Muscle layer of duodenum (tissue), 2 donors: ENCODE data around the gene TMEM60.

ENCODE experiments used
- H3K27ac ChIP-seq: one replicate; pipeline ENCODE4 v1.7.0; 2013; ENCODE audit warnings: mild to moderate bottlenecking, low read length
- H3K27me3 ChIP-seq: one replicate; pipeline ENCODE4 v1.7.0; 2013; ENCODE audit warnings: low read depth, mild to moderate bottlenecking, control low read depth, low read length
- H3K36me3 ChIP-seq, 2 donors: one replicate each; pipeline ENCODE4 v1.7.0; 2013; ENCODE audit warnings: low read length in 2 of 2, control low read depth in 1 of 2, mild to moderate bottlenecking in 1 of 2; ENCODE audit not compliant: insufficient read depth in 2 of 2, control insufficient read depth in 1 of 2
- H3K4me1 ChIP-seq, 2 donors: one replicate each; pipeline ENCODE4 v1.7.0; 2013; ENCODE audit warnings: low read length in 2 of 2, mild to moderate bottlenecking in 2 of 2, control low read depth in 1 of 2, moderate library complexity in 1 of 2; ENCODE audit not compliant: insufficient read depth in 2 of 2, control insufficient read depth in 1 of 2
- H3K4me3 ChIP-seq, 2 donors: one replicate each; pipeline ENCODE4 v1.7.0; 2013; ENCODE audit warnings: low read length in 2 of 2, low read depth in 1 of 2, mild to moderate bottlenecking in 1 of 2
- H3K9me3 ChIP-seq, 2 donors: one replicate each; pipeline ENCODE4 v1.7.0; 2013; ENCODE audit warnings: low read length in 2 of 2, control low read depth in 1 of 2, mild to moderate bottlenecking in 1 of 2; ENCODE audit not compliant: control insufficient read depth in 1 of 2
- donor health status: healthy.

TMEM60 gene

DNA sequence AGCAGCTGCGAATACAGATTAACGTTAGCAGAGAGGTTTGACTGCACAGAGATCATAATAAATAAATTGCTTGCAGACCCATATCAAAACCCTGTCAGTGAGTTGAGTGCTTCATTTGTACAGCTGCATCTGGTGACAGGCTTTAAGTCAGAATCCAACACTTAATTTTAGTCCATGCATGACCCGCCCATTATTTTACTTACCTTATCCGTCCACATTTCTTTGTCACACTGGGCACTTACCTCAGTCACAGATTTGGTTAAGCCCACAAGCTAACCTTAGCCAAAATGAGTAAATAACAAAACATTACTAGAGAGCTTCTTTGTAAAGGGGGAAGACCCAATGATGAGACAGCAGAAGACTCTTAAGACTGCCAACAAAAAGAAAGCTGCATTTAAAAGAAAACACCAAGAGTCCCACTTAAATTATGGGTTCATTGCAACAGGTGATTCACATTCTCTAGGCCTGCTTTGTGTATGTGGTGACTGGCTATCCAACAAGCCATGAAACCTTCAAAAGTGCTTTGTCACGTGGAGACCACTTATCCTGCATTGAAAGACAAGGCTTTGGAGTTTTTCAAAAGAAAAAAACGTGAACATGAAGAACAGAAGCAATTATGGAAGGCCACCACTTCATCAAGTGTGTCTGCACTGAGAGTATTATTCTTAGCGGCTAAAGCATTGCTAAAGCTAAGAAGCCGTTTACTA lies 32.6 kb upstream of the TMEM60 start:
- Histone ChIP-seq H3K27me3 (no peaks in the 10 kb centered on the region), H3K36me3 (no peaks in the 10 kb centered on the region), H3K4me3 (no peak overlapping the region), H3K27ac (no peak overlapping the region), H3K4me1 (no peaks in the 10 kb centered on the region), H3K9me3 (peaks cover 0 to 5% of the 10 kb centered on the region in 2 donors)

DNA sequence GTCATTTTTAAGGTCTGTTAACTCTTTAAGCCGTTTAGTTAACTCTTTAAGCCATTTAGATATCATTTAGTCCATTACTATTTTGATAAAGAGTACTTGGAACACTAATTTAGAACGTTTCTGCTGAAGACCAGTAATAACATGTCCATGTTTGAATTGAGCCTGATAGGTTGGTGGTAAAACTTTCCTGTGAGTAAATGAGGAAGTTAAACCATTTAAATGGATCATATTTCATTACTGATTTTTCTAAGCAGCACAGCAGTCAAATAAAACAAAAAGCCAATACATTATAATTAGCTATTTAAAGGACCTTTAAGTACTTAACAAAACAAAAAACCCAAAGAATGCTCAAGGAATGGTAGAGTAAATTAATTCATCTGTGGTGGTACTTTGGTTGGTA lies 29.8 kb upstream of the TMEM60 start:
- Histone ChIP-seq H3K4me3 (no peak overlapping the region), H3K27ac (no peak overlapping the region), H3K9me3 (peaks cover 0 to 5% of the 10 kb centered on the region in 2 donors), H3K4me1 (no peaks in the 10 kb centered on the region), H3K36me3 (no peaks in the 10 kb centered on the region), H3K27me3 (no peaks in the 10 kb centered on the region)

DNA sequence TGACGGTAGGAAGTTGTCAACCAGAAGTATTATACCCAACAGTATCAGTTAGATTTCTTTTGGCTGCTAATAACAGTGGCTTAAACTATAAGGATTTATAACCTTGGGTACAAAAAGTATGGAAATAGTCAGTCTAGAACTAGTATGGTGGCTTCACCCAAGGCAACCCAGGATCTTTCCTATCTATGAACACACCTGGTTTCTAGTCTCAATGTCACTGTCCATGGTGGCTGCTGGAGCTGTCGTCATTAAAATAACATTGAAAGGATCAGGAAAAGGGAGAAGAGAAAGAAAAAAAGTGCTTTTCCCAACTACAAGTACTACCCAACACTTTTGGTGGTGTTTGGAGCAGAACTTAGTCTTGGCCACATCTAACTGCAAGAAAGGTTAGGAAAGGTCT lies 28.1 kb upstream of the TMEM60 start:
- Histone ChIP-seq H3K27ac (no peak overlapping the region), H3K4me3 (no peak overlapping the region), H3K4me1 (no peaks in the 10 kb centered on the region), H3K9me3 (peaks cover 6 to 13% of the 10 kb centered on the region in 2 donors), H3K36me3 (no peaks in the 10 kb centered on the region), H3K27me3 (no peaks in the 10 kb centered on the region)

DNA sequence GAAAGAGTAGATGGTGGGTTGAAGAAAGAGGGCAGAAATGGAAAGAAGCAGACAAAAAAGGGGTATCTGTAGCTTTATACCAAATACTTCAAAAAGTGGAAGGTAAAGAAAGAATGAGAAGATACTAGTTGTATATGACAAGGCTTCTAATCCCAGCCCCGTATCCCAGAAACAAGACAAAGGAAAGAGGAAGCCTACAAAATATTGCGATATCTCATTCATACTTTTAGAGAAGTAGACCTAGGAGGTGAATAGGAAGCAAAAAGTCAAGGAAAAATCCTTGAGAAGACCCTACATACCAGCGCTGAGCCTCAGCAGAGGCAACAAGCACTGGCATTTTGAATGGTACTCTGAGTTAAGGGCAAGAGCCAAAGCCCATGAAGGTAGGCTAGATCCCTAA lies 26.9 kb upstream of the TMEM60 start:
- Histone ChIP-seq H3K27ac (no peak overlapping the region), H3K27me3 (no peaks in the 10 kb centered on the region), H3K9me3 (peaks cover 17 to 23% of the 10 kb centered on the region in 2 donors), H3K4me3 (no peak overlapping the region), H3K36me3 (peaks cover 0 to 4% of the 10 kb centered on the region in 2 donors), H3K4me1 (no peaks in the 10 kb centered on the region)

DNA sequence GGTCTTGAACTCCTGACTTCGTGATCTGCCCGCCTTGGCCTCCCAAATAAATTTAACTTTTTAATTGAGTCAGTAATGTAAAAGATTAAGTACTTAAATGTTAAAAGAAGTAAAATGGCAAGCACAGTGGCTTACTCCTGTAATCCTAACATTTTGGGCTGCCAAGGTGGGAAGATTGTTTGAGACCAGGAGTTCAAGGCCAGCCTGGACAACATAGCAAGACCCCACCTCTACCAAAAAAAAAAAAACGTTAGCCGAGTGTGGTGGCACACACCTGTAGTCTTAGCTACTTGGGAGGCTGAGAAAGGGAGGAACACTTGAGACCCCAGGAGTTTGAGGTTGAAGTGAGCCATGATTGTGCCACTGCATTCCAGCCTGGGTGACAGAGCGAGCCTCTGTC lies 26.4 kb upstream of the TMEM60 start:
- Histone ChIP-seq H3K4me1 (no peaks in the 10 kb centered on the region), H3K27ac (no peak overlapping the region), H3K9me3 (peaks cover 17 to 25% of the 10 kb centered on the region in 2 donors), H3K4me3 (no peak overlapping the region), H3K27me3 (no peaks in the 10 kb centered on the region), H3K36me3 (peaks cover 0 to 5% of the 10 kb centered on the region in 2 donors)

DNA sequence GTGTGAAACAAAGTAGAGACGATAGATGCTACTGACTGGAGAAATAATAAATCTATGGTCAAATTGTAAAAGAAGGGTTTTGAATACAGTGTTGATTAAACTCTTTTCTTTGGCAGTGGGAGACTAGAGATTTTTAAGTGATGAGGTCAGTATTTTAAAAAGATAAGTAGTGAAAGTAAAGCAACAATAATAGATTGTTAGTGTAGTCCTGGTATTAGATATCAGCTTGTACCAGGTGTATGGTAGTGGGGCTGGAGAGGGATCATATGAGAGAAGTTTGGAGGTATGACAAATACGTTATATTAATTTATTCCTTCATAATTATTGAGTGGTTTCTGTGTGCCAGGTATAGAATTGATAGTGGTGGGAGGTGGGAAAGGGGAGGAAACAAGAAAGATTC lies 25.6 kb upstream of the TMEM60 start:
- no peaks in the 10 kb centered on the region for H3K4me1 ChIP-seq
- no peaks in the 10 kb centered on the region for H3K27me3 ChIP-seq
- no peak overlapping the region for H3K27ac ChIP-seq
- H3K9me3 ChIP-seq: peaks cover 17 to 33% of the 10 kb centered on the region in 2 donors
- no peak overlapping the region for H3K4me3 ChIP-seq
- peaks cover 0 to 14% of the 10 kb centered on the region in 2 donors for H3K36me3 ChIP-seq

DNA sequence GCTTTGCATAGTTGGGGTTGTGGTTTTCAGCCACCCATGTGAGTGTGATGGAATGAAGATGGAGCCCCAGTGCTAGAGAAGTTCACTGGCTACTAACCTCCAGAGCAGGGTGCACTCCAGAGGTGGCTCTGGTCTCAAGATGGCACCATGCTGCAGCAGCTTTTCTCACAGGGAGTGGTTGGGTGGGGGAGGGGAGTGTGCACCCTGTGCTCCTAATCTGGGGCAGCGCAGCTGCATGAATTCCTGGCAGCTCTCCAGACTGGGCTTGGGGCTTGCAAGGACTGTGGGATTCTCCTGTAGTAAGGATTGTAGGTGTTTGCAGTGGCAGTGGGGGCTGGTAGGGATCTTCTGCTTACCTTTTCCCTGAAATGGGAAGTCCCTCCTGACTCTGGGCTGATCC lies 24.0 kb upstream of the TMEM60 start:
- no peak overlapping the region for H3K27ac ChIP-seq
- H3K4me3 ChIP-seq: no peak overlapping the region
- H3K9me3 ChIP-seq: peaks cover 17 to 41% of the 10 kb centered on the region in 2 donors
- H3K27me3 ChIP-seq: no peaks in the 10 kb centered on the region
- no peaks in the 10 kb centered on the region for H3K4me1 ChIP-seq
- peaks cover 0 to 15% of the 10 kb centered on the region in 2 donors for H3K36me3 ChIP-seq

DNA sequence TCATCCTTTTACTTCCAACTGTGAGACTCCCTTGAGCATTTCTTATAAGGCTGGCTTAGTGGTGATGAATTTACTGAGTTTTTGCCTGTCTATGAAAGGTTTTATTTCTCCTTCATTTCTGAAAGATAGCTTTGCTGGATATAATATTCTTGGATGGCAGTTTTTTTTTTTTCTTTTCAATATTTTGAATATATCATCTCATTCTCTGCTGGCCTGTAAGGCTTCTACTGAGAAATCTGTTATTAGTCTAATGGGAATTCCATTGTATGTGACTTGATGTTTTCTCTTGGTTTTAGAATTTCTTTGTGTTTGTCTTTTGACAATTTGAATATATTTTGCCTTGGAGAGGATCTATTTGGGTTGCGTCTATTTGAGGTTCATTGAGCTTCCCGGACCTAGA lies 22.7 kb upstream of the TMEM60 start:
- Histone ChIP-seq H3K4me3 (peak overlapping the region in 1 of 2 donors; percentile 14), H3K36me3 (peaks cover 0 to 22% of the 10 kb centered on the region in 2 donors), H3K27ac (no peak overlapping the region), H3K9me3 (peaks cover 17 to 38% of the 10 kb centered on the region in 2 donors), H3K4me1 (no peaks in the 10 kb centered on the region), H3K27me3 (no peaks in the 10 kb centered on the region)

DNA sequence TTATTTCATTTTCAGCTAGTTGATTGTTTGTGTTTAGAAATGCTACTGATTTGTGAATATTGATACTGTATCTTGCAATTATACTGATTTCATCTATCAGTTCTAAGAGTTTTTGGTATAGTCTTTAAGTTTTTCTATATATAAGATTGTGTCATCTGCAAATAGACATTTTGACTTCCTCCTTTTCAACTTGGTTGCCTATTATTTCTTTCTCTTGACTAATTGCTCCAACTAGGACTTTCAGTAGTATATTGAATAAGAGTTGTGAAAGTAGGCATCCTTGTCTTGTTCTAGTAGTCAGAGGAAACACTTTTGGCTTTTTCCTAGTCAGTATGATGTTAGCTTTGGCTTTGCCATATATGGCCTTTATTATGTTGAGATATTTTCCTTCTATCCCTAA lies 20.8 kb upstream of the TMEM60 start:
- no peak overlapping the region for H3K27ac ChIP-seq
- H3K27me3 ChIP-seq: no peaks in the 10 kb centered on the region
- H3K4me3 ChIP-seq: no peak overlapping the region
- H3K9me3 ChIP-seq: peaks cover 17 to 38% of the 10 kb centered on the region in 2 donors
- H3K4me1 ChIP-seq: no peaks in the 10 kb centered on the region
- peaks cover 0 to 22% of the 10 kb centered on the region in 2 donors for H3K36me3 ChIP-seq

DNA sequence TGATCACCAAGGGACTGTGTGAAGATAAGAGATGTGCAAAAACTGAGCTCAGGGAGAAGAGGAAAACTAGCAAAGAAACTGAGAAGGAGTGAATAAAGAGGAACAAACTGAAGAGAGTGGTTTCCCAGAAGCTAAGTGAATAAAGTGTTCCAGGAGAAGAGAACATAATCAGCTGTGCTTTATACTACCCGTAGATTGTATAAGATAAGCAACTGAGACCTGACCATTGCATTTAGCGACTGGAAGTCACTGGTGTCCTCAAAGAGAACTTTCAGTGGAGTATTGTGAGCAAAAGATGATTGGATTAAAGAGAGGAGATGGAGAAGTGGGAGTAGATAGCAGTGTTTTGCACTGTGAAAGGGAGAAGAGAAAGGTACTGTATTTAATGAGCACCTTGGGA lies 14.9 kb upstream of the TMEM60 start:
- Histone ChIP-seq H3K27ac (no peak overlapping the region), H3K4me3 (no peak overlapping the region), H3K27me3 (no peaks in the 10 kb centered on the region), H3K4me1 (no peaks in the 10 kb centered on the region), H3K9me3 (peaks cover 0 to 9% of the 10 kb centered on the region in 2 donors), H3K36me3 (peaks cover 0 to 7% of the 10 kb centered on the region in 2 donors)

DNA sequence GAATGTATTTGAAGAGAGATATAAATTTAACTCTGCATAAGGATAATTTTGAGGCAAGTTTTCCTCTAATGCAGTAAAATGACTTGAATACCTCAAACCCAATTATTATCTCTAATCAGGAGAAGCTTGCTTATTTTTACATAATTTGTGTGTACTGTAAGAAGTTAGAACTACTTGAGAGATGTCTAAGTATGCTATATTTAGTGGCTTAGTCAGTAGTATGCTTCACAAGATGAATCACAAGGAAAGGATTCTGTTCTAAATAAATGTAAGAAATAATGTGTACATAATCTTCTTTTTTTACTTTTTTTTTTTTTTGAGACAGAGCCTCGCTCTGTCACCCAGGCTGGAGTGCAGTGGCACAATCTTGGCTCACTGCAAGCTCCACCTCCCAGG lies 14.1 kb upstream of the TMEM60 start:
- H3K36me3 ChIP-seq: peaks cover 0 to 7% of the 10 kb centered on the region in 2 donors
- H3K9me3 ChIP-seq: peaks cover 0 to 12% of the 10 kb centered on the region in 2 donors
- H3K4me1 ChIP-seq: no peaks in the 10 kb centered on the region
- no peak overlapping the region for H3K4me3 ChIP-seq
- H3K27me3 ChIP-seq: no peaks in the 10 kb centered on the region
- no peak overlapping the region for H3K27ac ChIP-seq
